Activated B cell treated with CpG ODN at 0.5 μM for 24 hours (primary cell): ENCODE data around the gene IL32. TPM values are rescaled to one million over a fixed set of nuclear protein-coding genes. Genes with fewer than 3 reads are reported as not detected.

Experiments
- ATAC-seq: fragments of 200-7000 bp; cut with Tn5 transposase; one replicate; pipeline ENCODE4 v1.10.0; 2021; ENCODE audit warnings: low read depth, mild to moderate bottlenecking, moderate library complexity
- CTCF ChIA-PET: fragments of 350-600 bp; sonication (Branson Sonifier 250); formaldehyde crosslinking; loops from one replicate; lab custom pipeline; 2021; ENCODE audit warnings: antibody characterized with exemption; lab: Charles Lee
- POLR2A ChIA-PET: fragments of 350-600 bp; sonication (Branson Sonifier 250); formaldehyde crosslinking; loops from one replicate; lab custom pipeline; 2021; ENCODE audit warnings: antibody characterized with exemption; lab: Charles Lee
- DNase-seq: peaks from one replicate; pipeline ENCODE4 v3.0.0; 2022
- H3K27ac Mint-ChIP-seq: one replicate; pipeline ENCODE4 v1.8.0; 2020; ENCODE audit warnings: mixed read lengths
- H3K27me3 Mint-ChIP-seq: one replicate; pipeline ENCODE4 v1.8.0; 2021; ENCODE audit warnings: mixed read lengths
- H3K36me3 Mint-ChIP-seq: one replicate; pipeline ENCODE4 v1.8.0; 2021; ENCODE audit warnings: low read depth, mixed read lengths
- H3K4me1 Mint-ChIP-seq: one replicate; pipeline ENCODE4 v1.8.0; 2021; ENCODE audit warnings: mixed read lengths
- H3K4me3 Mint-ChIP-seq: one replicate; pipeline ENCODE4 v1.8.0; 2020; ENCODE audit warnings: mild to moderate bottlenecking, mixed read lengths
- H3K9me3 Mint-ChIP-seq: one replicate; pipeline ENCODE4 v1.8.0; 2020; ENCODE audit warnings: mixed read lengths
- CTCF ChIP-seq: fragments of 200-600 bp; IDR thresholded peaks from one replicate; pipeline ENCODE4 v1.8.0; 2022; ENCODE audit warnings: antibody characterized with exemption, mild to moderate bottlenecking
- intact Hi-C: fragments of 100-400 bp; cut with micrococcal nuclease; formaldehyde crosslinking; loops from one replicate; pipeline ENCODE4 v1.15.1; 2024
- total RNA-seq: library from RNA; stranded (reverse); gene quantifications from 2 replicates; pipeline ENCODE4 v1.2.3, GENCODE V29; 2022

The IL32 gene
- total RNA-seq, 1 donor from 2014 or later = 3.4 TPM

- H3K27ac Mint-ChIP-seq = peak overlapping the region; percentile 99
- POLR2A ChIA-PET = interaction anchor here (0.6 to 3.9 kb wide), 5 partner anchors 9 to 113 kb away, joined by 3 to 40 read pairs (median 8); partner anchors contain the start of gene ZNF213
- no peaks in the 10 kb centered on the region for H3K27me3 Mint-ChIP-seq
Measured at GRCh38 chr16:3022208-3022683, 43.2 kb upstream of the IL32 start.

GRCh38 chr16:3022684-3023414 is 42.6 kb upstream of the IL32 start:
- Mint-ChIP-seq H3K27ac (peak overlapping the region; percentile 99), H3K27me3 (no peaks in the 10 kb centered on the region), H3K36me3 (peaks cover 21% of the 10 kb centered on the region), H3K9me3 (no peaks in the 10 kb centered on the region), H3K4me1 (peaks cover 49% of the 10 kb centered on the region), H3K4me3 (peak overlapping the region; percentile 92)
- ChIA-PET POLR2A (interaction anchor here (0.6 to 3.9 kb wide), 7 partner anchors 8 to 112 kb away, joined by 3 to 40 read pairs (median 5); partner anchors contain the start of genes ZNF213 and ZSCAN10), CTCF (interaction anchor here (0.6 to 1.8 kb wide), 7 partner anchors 9 to 107 kb away, joined by 3 to 8 read pairs (median 5); no protein-coding TSS in a partner anchor)
- ATAC-seq = no peak
- no peak for DNase-seq
- intact Hi-C loops = loop anchor here (5.0 kb wide), 3 partner anchors 74 to 116 kb away; partner anchors contain the start of gene ZSCAN10
- TF ChIP-seq CTCF = no peak

More at GRCh38 chr16:3022208-3022683, 43.2 kb upstream of the IL32 start:
- Mint-ChIP-seq H3K4me1 (peaks cover 49% of the 10 kb centered on the region), H3K36me3 (peaks cover 19% of the 10 kb centered on the region), H3K4me3 (peak overlapping the region; percentile 92), H3K9me3 (no peaks in the 10 kb centered on the region)
- intact Hi-C loops = loop anchor here (5.0 kb wide), 3 partner anchors 75 to 115 kb away; partner anchors contain the start of gene ZSCAN10
- ATAC-seq = peak; percentile 18
- DNase-seq = peak; percentile 63
- no peak for TF ChIP-seq CTCF
- CTCF ChIA-PET = interaction anchor here (1.1 to 1.8 kb wide), 7 partner anchors 9 to 107 kb away, joined by 3 to 8 read pairs (median 5); no protein-coding TSS in a partner anchor

GRCh38 chr16:3023415-3023668 is 42.1 kb upstream of the IL32 start:
- no peaks in the 10 kb centered on the region for H3K9me3 Mint-ChIP-seq
- intact Hi-C loops = loop anchor here (5.0 kb wide), 3 partner anchors 74 to 116 kb away; partner anchors contain the start of gene ZSCAN10
- no peaks in the 10 kb centered on the region for H3K27me3 Mint-ChIP-seq
- DNase-seq (no peak), ATAC-seq (no peak)
- H3K4me1 Mint-ChIP-seq = peaks cover 47% of the 10 kb centered on the region
- ChIA-PET CTCF (interaction anchor here (0.6 to 1.8 kb wide), 4 partner anchors 8 to 21 kb away, joined by 3 to 8 read pairs (median 4); no protein-coding TSS in a partner anchor), POLR2A (interaction anchor here (1.6 to 3.9 kb wide), 5 partner anchors 8 to 112 kb away, joined by 4 to 40 read pairs (median 8); partner anchors contain the start of genes ZNF213 and ZSCAN10)
- TF ChIP-seq CTCF = no peak
- H3K36me3 Mint-ChIP-seq = peaks cover 21% of the 10 kb centered on the region
- peak overlapping the region; percentile 99 for H3K27ac Mint-ChIP-seq
- H3K4me3 Mint-ChIP-seq = peak overlapping the region; percentile 92

- TF ChIP-seq CTCF = no peak
- Mint-ChIP-seq H3K27me3 (peaks cover 1% of the 10 kb centered on the region), H3K9me3 (no peaks in the 10 kb centered on the region), H3K27ac (peak within 1 kb of the TSS; percentile 99), H3K4me1 (peaks cover 45% of the 10 kb centered on the region), H3K36me3 (peaks cover 21% of the 10 kb centered on the region), H3K4me3 (peak within 1 kb of the TSS; percentile 92)
- ChIA-PET POLR2A (interaction anchor here (0.6 to 3.9 kb wide), 9 partner anchors 7 to 250 kb away, joined by 3 to 40 read pairs (median 5); partner anchors contain the start of genes PKMYT1, ZNF213 and ZSCAN10), CTCF (interaction anchor here (1.1 to 2.1 kb wide), 4 partner anchors 8 to 22 kb away, joined by 3 to 8 read pairs (median 6); no protein-coding TSS in a partner anchor)
- DNase-seq (peak; percentile 93), ATAC-seq (peak; percentile 76)
- intact Hi-C loops = loop anchor here (1.0 to 5.0 kb wide), 8 partner anchors 20 to 258 kb away; partner anchors contain the start of genes PAQR4, PKMYT1 and ZSCAN10
Measured at GRCh38 chr16:3023669-3024478, 41.6 kb upstream of the IL32 start, which contains the start of the genes HCFC1R1 and THOC6. HCFC1R1 (minus strand) TSS chr16:3023942; CDS start chr16:3023941, 1 bp downstream. THOC6 (plus strand) TSS chr16:3024035; CDS start chr16:3024327, 292 bp downstream.
